PFSK-1 (cell line): ENCODE results near the gene CLMN.

Experiments used
- FOXP2 ChIP-seq: optimal IDR thresholded peaks from 2 replicates; pipeline ENCODE3; 2011; ENCODE audit warnings: borderline replicate concordance, control low read depth, inconsistent platforms; ENCODE audit not compliant: insufficient read depth; ENCODE audit errors: extremely low read length, extremely low read depth
- POLR2AphosphoS5 ChIP-seq: IDR thresholded peaks from 2 replicates; pipeline ENCODE4 v1.6.1; 2012; ENCODE audit warnings: low read depth, mild to moderate bottlenecking, control low read depth, low read length, moderate library complexity
- SIN3A ChIP-seq: IDR thresholded peaks from 2 replicates; pipeline ENCODE4 v1.6.1; 2012; ENCODE audit warnings: mild to moderate bottlenecking, low read length, moderate library complexity, borderline replicate concordance; ENCODE audit not compliant: insufficient read depth
- TAF1 ChIP-seq: IDR thresholded peaks from 2 replicates; pipeline ENCODE4 v1.6.1; 2012; ENCODE audit warnings: low read length, control low read depth, borderline replicate concordance; ENCODE audit not compliant: insufficient read depth
- TF ChIP-seq, protein P1 (sequence below), 2 experiments: IDR thresholded peaks; 2 replicates each; pipeline versions ENCODE4 v1.6.1 to v1.8.0; 2011 to 2012; ENCODE audit warnings: low read depth in 2 of 2, low read length in 2 of 2, control low read depth in 1 of 2, inconsistent platforms in 1 of 2, mild to moderate bottlenecking in 1 of 2, moderate library complexity in 1 of 2; ENCODE audit not compliant: insufficient read depth in 1 of 2

DNA sequence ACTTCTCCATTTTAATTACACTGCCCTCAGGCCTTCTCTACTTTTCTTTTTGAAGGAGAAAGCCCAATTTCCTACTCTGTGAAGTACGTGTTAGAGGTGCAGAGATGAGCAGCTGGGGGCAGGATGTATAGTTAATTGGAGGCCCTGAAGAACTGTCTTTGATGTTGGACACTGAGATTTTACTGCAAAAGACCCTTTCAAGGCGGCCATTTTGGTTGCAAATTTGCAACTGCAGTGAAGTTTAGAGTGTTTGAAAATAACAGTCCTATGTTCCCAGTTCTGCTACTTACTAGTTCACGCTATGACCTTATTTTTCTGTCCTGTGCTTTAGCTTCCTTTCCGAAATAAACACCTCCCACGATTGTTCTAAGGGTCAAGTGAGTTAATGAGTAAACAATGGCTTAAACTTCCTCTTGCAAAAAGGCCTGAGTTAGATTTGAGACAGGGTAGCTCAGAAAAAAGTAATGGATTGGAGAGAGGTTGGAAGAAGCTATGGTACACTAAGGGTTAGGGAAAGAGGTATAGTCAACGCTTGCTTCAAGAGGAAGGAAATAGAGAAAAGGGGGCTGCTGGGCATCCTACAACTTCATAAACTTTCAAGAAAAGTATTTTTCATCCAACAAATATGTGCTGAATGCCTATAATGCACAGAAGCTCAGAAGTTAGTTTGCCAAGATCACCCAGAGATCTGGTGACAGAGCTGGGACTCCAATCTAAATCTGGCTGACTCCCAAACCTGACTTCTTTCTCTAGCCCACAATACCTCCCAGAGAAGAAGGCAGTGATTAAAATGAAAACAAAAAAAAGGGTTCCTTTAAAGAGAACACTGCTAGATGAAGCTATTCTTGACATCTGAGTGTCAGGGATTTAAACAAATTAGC, 135.9 kb downstream of the CLMN start:
- no peak for TF ChIP-seq POLR2AphosphoS5
- no peak for TF ChIP-seq SIN3A
- TF ChIP-seq, protein P1, sequence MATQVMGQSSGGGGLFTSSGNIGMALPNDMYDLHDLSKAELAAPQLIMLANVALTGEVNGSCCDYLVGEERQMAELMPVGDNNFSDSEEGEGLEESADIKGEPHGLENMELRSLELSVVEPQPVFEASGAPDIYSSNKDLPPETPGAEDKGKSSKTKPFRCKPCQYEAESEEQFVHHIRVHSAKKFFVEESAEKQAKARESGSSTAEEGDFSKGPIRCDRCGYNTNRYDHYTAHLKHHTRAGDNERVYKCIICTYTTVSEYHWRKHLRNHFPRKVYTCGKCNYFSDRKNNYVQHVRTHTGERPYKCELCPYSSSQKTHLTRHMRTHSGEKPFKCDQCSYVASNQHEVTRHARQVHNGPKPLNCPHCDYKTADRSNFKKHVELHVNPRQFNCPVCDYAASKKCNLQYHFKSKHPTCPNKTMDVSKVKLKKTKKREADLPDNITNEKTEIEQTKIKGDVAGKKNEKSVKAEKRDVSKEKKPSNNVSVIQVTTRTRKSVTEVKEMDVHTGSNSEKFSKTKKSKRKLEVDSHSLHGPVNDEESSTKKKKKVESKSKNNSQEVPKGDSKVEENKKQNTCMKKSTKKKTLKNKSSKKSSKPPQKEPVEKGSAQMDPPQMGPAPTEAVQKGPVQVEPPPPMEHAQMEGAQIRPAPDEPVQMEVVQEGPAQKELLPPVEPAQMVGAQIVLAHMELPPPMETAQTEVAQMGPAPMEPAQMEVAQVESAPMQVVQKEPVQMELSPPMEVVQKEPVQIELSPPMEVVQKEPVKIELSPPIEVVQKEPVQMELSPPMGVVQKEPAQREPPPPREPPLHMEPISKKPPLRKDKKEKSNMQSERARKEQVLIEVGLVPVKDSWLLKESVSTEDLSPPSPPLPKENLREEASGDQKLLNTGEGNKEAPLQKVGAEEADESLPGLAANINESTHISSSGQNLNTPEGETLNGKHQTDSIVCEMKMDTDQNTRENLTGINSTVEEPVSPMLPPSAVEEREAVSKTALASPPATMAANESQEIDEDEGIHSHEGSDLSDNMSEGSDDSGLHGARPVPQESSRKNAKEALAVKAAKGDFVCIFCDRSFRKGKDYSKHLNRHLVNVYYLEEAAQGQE (IDR thresholded peaks at IDR 0.05; ENCODE audit: insufficient read depth in 1 of 2, low read depth in 2 of 2, low read length in 2 of 2), result no peak
- TF ChIP-seq TAF1, result no peak
- TF ChIP-seq FOXP2, result no peak
